GM19372 (cell line): ENCODE data around the gene RAD51D.
"Not testable (repeated sequence)": the region's sequence is repeated elsewhere in the genome, so short reads cannot be mapped to it uniquely, and the experiment has no call there.

Experiments
- ATAC-seq: cut with Tn5 transposase; IDR thresholded peaks from one replicate; pipeline ENCODE4 v1.9.1; 2021; ENCODE audit warnings: mild to moderate bottlenecking, low read depth, moderate library complexity; ENCODE audit not compliant: unreplicated experiment

Gene RAD51D

DNA sequence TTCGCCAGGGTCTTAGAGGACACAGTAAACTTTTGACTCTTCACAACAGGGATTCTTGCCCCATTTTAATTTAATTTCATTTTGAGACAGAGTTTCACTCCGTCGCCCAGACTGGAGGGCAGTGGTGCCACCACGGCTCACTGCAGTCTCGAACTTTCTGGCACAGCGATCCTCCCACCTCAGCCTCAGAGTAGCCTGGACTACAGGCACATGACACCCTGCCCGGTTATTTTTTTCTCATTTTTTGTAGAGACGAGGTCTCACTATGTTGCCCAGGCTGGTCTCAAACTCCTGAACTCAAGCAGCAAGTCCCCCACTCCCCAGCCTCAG, 22.8 kb upstream of the RAD51D start:
- ATAC-seq, result no peak

DNA sequence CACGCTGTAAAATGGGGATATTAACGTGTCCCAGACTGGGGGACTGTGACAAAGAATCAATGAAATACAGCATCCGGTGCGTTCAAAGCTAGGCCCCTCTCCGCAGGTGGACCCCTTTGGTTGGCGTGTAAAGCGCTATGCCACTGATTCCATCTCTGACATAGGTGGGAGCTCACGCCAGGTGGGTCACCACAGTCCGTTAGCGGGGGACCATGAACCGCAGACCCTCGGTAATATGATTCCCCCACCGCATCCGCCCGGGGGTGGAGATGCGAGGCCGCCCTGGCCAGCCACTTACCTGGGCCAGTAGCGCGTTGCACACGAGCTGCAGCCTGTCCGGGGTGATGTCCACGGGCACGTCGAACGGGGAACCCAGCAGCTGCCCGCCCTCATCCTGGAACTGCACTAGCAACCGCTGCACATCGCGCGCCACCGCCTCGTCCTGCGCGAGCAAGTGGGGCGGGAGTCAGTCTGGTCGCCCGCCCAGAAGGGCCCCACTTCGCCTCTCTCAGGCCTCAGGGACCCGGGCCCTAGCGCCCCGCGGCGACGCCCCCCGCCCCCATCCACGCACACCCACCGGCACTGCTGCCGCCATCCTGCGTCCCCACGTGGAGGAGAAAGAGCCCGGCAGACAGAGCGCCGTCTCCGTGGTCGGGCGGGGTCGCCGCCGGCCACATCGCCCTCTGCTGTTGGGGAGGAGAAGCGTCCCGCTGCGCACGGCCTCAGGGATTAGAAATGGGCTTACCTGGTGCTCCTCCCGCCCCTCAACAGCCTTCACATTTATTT, 22.2 kb upstream of the RAD51D start, which contains the start of gene NLE1:
Gene NLE1, minus strand, starts transcription at position 623 of the 786 bp plus-strand sequence. Its CDS starts 28 bp downstream, at position 595.
- ATAC-seq, result peak; percentile 92

DNA sequence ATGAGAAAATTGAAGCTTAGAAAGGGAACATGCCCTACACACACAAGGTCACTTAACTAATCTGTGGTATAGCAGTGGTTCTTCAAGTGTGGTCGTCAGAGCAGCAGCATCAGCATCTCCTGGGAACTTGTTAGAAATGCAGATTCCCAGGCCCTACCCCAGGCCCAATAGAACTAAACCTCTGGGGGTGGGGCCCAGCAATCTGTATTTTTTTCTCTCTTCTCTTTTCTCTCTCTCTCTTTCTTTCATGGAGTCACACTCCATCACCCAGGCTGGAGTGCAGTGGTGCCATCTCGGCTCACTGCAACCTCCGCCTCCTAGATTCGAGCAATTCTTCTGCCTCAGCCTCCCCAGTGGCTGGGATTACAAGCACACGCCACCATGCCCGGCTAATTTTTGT, 18.6 kb upstream of the RAD51D start:
- ATAC-seq, result no peak

DNA sequence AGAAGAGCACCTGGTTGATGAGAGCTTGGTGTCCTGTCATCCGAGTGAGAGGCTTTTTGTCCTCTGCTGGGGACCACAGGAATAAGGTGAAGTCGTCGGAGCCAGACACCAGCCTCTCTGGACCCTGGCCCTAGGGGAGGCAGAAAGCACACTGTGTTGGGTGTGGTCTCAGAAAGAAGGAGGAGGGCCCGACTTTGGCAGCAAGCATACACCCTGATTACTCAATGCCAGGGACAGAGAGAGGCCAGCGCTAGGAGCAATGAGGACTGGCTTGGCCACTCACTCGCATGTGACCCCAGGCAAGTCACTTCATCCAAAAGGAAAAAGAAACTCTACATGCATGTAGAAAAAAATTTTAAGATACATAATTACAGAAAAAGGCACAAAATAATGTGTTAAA, 15.7 kb upstream of the RAD51D start:
- no peak for ATAC-seq

DNA sequence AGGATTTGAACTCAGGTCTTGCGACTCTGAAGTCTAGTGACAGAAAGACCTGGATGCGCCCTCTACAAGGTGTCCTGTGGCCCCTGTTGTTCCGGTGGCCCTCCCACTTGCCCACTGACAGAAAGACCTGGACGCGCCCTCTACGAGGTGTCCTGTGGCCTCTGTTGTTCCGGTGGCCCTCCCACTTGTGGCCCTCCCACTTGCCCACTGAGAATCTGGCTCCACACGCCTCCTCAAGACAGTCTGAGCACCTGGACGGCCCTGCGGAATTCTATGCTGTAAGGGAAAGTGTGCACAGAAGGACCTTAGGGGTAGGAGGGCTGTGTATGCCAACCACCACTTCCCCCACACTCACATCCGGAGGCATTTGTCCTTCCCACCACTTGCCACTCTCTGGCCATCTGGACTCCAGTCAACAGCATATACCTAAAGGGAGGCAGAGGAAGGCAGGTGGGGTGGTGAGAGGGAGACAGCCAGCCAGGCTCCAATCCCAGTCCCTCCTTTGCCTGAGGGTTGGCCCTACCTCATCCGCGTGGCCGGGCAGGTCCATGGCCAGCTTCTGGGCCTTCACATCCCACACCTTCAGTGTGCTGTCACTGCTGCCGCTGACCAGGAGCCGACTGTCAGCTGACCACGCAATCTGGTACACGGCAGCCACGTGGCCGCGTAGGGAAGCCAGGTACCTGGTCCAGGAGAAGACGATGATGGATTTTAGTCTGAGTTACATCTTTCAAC, 13.3 kb upstream of the RAD51D start:
- no peak for ATAC-seq

DNA sequence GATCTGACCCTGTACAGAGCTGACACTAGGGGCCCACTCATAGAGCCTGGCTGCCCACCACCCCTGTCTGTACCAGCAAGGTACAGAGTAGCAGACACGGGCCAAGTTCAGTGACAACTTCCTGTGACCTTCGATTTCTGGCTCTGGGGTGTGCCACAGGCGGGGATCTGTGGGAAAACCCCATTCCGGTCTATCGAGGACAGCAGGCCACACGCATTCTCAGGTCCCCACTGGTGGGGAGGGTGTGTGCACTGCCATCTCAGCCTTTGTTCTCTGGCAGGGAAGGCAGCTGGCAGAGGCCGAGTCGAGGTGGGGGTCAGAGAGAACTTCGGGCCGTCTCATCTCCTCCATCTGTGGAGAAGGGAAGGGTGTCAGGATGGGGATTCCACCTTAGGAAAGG, 12.4 kb upstream of the RAD51D start:
- no peak for ATAC-seq

DNA sequence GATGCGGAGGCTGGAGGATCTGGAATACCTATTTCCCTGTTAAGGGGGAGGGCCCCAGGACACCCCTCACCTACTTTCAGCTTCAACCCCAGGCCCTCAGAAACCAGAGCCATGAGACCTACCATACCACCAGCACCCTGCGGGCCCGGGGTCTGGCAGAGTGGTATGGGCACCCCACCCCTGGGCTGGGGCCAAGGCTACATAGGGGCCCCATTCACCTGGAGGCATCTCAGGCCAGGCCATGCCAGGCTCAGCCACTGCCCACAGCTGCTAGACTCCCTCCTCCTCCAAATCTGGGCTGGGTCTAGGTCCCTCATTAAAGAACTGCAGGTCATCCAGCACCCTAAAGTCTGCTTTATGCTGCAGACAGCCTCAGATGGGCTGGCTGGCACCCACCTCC, 10.7 kb upstream of the RAD51D start:
- ATAC-seq, result no peak

DNA sequence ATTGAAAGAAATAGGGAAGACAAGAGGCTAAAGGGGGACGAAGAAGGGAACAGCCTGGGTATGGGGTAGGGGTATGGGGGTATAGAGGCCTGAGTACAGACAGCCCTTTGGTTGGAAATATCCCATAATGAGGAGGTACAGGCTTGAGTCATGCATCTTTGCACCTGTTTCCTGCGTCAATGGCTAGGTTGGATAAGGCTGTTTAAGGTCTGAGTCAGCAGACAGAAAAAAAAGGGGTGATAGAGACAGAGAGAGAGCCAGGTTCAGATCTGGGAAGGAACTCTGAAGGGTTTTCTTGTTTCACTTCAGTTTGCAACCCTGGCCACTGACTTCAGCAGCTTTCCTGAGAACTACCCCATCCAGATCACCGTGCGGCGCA, 10.3 kb upstream of the RAD51D start:
- no peak for ATAC-seq

DNA sequence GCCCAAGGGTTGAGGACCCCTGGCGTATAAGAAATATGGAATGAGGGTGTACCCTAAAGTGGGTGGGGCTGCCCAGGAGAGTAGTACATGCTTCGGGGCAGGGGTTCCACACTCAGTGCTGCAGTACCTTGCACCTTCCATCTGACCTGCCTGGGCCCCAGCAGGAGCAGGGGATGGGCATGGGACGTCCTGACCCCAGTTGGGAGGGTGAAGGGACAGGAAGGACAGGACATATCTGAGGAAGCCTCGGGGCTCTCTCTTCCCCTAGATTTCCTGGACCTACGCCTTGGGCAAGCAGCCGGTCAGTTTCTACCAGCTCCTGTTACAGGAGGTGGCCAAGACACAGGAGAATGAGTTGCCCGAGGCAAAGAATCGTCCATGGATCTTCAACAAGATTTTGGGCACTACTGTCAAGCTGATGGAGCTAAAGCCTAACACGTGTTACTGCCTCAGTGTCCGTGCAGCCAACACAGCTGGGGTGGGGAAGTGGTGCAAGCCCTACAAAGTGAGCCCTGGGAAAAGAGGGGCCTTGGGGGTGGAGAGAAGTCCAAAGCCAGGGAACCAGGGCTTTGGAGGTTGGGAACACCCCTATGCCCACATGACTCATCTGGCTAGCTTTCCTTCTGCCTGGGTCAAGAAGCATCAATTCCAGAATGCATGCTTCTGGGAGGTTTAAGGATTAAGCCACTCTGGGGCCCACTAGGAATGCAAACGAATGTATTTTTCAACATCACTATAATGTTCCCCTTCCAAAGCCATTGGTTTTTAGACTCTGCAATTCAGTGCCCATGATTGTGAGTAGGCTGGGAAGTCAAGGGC, 9.7 kb upstream of the RAD51D start:
- no peak for ATAC-seq

DNA sequence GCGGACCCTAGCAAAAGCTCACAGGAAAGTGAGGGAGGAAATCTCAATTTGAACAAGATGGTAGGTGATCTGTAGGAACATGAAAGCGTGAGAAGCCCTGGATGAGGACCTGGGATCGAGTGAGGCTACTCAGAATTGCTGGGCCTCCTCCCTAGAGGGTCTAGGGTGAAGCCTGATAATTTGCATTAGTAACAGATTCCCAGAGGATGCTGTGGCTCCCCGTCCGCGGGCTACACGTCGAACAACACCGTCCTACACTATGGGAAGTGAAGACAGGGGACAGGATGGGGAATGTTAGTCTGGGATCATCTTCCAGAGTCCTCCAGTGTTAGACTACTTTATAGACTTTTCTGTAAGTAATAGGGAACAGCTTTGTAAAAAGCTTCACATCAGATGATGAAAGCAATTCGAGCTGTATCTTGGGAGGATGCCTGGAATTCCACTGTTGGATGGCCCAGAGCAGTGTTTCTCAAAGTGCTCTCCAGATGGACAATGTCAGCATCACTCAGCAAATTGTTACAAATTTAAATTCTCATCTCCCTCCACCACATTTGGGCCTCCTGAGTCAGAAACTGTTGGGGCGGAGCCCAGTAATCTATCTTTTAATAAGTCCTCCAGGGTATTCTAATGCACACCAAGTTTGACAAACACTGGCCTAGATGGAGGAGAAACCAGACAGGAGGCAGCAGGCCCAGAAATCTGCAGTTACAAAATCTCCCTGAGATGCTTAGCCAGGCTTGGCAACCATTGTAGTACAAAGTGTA, 8.3 kb upstream of the RAD51D start:
- ATAC-seq, result no peak

DNA sequence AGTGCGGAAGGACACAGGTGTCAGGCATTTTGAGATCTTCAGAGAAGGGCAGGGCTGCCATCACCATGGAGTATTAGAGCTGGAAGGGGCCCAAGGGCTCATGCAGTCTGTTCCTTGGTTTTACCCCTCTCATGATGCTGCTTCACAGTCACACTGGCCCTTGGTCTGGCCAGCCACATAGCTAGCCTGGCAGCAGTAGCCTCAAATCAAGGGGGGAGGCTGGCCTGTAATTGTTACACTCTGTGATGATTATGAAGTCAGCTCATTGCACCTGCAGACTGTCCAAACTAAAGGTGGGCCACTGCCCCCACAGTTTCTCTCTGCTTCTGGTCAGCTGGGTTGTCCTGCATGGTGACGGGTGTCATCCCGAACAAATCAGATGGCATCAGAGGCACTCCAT, 1.7 kb upstream of the RAD51D start, which contains the start of gene FNDC8:
Gene FNDC8, plus strand, starts transcription at position 301 of the 400 bp plus-strand sequence. Its CDS starts 79 bp downstream, at position 380.
- ATAC-seq, result no peak

DNA sequence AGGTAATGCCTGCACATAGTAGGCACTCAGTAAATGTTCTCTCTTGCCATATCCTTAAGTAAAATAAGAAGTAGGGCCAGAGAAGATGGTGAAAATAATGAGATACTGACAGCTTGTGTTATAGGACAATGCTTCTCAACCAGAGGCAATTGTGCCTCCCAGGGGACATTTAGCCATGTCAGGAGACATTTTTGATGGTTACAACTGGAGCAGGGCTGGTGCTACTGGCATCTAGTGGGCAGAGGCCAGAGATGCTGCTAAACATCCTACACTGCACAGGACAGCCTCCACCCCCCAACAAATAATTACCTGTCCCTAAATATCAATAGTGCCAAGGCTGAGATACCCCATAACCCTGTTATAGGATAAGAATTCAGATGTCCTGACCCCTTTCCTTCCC, 1.7 kb downstream of the RAD51D start:
- no peak for ATAC-seq

DNA sequence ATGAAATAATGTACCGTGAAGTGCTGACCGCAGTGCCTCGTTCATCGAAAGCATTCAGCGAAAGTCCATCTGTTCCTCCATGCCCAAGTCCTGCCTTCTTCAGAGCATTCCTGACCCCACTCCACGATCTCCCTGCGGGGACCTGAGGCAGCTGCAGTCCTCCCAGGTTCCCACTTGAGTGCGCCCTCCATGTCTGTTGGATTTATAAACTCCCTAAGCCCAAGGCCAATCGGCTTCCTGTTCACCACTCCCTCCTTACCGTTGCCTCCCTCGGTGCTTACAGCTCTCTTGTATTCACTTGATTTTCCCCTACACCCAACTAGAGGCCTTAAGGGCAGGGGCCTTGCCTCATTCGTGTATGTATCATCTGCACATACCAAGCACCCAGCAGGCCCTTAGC, 2.8 kb downstream of the RAD51D start:
- no peak for ATAC-seq

DNA sequence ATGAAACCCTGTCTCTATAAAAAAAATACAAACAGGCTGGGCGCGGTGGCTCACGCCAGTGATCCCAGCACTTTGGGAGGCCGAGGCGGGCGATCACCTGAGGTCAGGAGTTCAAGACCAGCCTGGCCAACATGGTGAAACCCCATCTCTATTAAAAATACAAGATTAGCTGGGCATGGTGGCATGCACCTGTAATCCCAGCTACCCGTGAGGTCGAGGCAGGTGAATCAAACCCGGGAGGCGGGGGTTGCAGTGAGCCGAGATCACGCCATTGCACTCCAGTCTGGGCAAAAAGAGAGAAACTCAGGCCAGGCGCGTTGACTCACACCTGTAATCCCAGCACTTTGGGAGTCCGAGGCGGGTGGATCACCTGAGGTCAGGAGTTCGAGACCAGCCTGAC, 8.9 kb downstream of the RAD51D start:
- not testable (repeated sequence) for ATAC-seq

DNA sequence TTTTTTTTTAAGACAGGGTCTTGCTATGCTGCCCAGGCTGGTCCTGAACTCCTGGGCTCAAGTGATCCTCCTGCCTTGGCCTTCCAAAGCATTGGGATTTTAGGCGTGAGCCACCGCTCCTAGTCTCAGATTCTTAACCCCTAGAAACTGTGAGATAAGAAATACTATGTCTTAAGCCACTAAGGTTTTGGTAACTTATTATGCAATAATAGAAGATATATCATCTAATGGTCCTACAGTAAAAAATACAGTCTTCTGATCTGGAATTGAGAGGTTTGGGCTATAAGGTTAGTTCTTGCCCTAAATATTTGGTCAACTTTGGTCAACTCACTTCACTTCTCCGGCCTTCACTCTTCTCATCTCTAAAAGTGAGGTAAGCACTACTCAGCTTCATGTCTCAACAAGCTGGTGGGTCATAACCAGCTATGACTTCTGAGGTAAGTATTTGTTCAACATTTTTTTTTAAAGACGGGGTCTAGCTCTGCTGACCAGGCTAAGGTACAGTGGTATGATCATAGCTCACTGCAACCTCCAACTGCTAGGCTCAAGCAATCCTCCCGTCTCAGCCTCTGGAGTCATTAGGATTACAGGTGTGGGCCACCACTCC, 14.7 kb downstream of the RAD51D start:
- no peak for ATAC-seq

DNA sequence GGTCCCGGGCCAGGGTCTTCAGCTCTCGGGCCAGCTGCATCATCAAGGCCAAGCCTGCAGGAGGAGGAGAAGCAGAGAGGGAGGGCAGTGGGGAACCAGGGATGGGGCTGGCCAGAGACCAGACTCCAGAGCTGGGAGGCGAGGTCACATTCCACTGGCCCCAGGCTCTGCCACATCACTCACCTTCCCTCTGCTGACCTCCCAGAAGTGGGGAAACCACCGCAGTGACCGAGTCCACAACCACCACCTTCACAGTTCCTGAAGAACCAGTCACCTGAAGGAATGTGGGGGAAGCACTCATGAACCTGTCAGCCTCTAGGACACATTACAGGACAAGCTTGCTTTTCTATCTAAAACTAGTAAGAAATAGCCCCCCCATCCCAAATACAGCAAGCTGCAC, 16.4 kb downstream of the RAD51D start:
- ATAC-seq, result no peak

DNA sequence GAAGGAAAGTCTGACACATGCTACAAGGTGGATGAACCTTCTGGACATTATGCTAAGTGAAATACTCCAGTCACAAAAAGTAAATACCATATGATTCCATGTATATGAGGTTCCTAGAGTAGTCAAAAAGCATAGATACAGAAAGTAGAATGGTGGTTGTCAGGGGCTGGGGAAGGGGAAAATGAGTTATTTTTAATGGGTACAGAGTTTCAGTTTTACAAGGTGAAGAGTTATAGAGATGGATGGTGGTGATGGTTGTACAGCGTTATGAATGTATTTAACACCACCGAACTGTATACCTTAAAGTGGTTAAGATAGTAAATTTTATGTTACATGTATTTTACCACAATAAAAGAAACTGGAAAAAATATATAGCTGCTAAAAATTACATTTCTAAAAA, 17.9 kb downstream of the RAD51D start:
- no peak for ATAC-seq

DNA sequence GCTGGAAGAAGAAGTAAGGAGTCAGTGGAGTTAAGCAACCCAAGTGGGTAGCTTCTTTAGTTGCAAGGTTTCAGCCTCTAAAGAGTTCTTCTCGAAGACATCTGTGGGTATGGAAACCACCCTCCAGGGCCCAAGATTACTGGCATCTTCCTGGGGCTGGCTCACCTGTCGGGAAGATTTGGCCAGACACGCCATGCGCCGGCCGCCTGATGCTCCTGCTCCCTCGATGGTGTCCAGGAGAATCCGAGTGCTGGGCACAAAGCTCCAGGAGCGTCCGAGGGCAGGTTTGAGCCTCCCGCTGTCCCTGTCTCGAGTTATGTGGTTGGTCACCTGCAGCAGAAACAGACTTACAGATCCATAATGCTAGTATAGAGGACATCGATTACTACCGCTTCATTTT, 18.6 kb downstream of the RAD51D start:
- ATAC-seq, result no peak

DNA sequence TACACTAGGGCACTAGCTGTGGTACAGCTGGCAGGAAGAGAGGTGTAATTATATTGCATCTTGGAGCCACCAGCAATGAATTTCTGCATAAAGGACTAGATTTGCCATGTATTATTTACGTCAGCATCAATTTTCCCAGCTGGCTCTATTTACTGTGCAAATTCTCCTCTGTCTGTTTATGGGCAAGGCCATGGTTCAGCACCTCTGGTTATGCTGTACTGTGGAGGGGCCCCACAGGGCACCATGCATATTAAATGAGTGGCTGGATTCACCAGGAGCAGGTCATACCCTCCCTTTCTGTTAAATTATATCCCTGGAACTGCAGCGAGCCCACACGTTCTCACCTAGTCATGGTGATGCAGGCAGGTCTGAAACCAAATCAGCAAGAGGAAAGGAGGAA, 19.8 kb downstream of the RAD51D start:
- no peak for ATAC-seq

DNA sequence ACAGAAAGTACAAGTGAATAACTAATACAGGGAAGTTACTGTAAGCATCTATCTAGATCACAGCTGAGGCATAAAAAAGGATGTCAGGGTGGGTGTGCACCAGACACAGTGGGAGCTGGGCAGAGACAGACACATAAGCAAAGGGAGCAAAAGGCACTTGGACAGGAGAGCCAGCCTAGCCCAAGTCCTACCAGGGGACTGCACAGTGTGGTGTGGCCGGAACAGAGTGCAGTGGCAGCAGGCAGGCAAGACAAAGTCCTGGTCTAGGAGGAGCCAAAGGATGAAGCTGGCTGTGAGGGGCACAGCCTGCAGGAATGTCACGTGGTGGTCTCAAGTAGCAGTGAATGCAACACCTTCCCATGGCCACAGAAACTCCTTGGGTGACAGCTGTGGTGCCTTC, 21.9 kb downstream of the RAD51D start:
- ATAC-seq, result no peak
